Measurements from ENCODE around the gene FNTB.

FNTB gene

GRCh38 chr14:64979336-64980074 is 7.2 kb upstream of the FNTB start:
- no peak for TF ChIP-seq REST (IDR thresholded peaks at IDR 0.05; ENCODE audit: low read depth)
- no peak for TF ChIP-seq EGR1 (IDR thresholded peaks at IDR 0.05)
- no peak for TF ChIP-seq YY1 (IDR thresholded peaks at IDR 0.05; ENCODE audit: low read depth)
- TF ChIP-seq FOXM1 (IDR thresholded peaks at IDR 0.05; ENCODE audit: borderline replicate concordance, low read depth) = no peak
- no peak for TF ChIP-seq TCF12 (IDR thresholded peaks at IDR 0.05; ENCODE audit: low read depth)
- no peak for TF ChIP-seq CEBPB (IDR thresholded peaks at IDR 0.05)
- TF ChIP-seq USF1 (IDR thresholded peaks at IDR 0.05) = no peak
- TF ChIP-seq TEAD4 (IDR thresholded peaks at IDR 0.05) = no peak
- TF ChIP-seq NFIC (IDR thresholded peaks at IDR 0.05) = no peak
- no peak for TF ChIP-seq RAD21 (IDR thresholded peaks at IDR 0.05; ENCODE audit: low read depth)
- TF ChIP-seq ZBTB7A (IDR thresholded peaks at IDR 0.05; ENCODE audit: low read depth) = no peak
- TF ChIP-seq TAF1 (IDR thresholded peaks at IDR 0.05; ENCODE audit: low read depth) = no peak
- no peak for TF ChIP-seq MAX (IDR thresholded peaks at IDR 0.05)
- no peak for TF ChIP-seq CREB1 (IDR thresholded peaks at IDR 0.05; ENCODE audit: low read depth)
- no peak for TF ChIP-seq EP300 (IDR thresholded peaks at IDR 0.05; ENCODE audit: borderline replicate concordance)

GRCh38 chr14:64983439-64984310 is 3.0 kb upstream of the FNTB start:
- TF ChIP-seq RAD21 (IDR thresholded peaks at IDR 0.05; ENCODE audit: low read depth) = peak; percentile 84
- TF ChIP-seq TCF12 (IDR thresholded peaks at IDR 0.05; ENCODE audit: low read depth) = no peak
- no peak for TF ChIP-seq TEAD4 (IDR thresholded peaks at IDR 0.05)
- TF ChIP-seq EGR1 (IDR thresholded peaks at IDR 0.05) = no peak

GRCh38 chr14:64987438-64987767 is 708 bp downstream of the FNTB start:
- TF ChIP-seq FOXM1 (IDR thresholded peaks at IDR 0.05; ENCODE audit: borderline replicate concordance, low read depth) (no peak), ZBTB7A (IDR thresholded peaks at IDR 0.05; ENCODE audit: low read depth) (no peak)

- no peak for TF ChIP-seq TAF1 (IDR thresholded peaks at IDR 0.05; ENCODE audit: low read depth)
- no peak for TF ChIP-seq YY1 (IDR thresholded peaks at IDR 0.05; ENCODE audit: low read depth)
- TF ChIP-seq EGR1 (IDR thresholded peaks at IDR 0.05) = no peak
- TF ChIP-seq TCF12 (IDR thresholded peaks at IDR 0.05; ENCODE audit: low read depth) = no peak
- no peak for TF ChIP-seq CEBPB (IDR thresholded peaks at IDR 0.05)
- TF ChIP-seq NFIC (IDR thresholded peaks at IDR 0.05) = no peak
- no peak for TF ChIP-seq RAD21 (IDR thresholded peaks at IDR 0.05; ENCODE audit: low read depth)
- no peak for TF ChIP-seq CREB1 (IDR thresholded peaks at IDR 0.05; ENCODE audit: low read depth)
- TF ChIP-seq EP300 (IDR thresholded peaks at IDR 0.05; ENCODE audit: borderline replicate concordance) = no peak
- TF ChIP-seq TEAD4 (IDR thresholded peaks at IDR 0.05) = no peak
- no peak for TF ChIP-seq ZBTB7A (IDR thresholded peaks at IDR 0.05; ENCODE audit: low read depth)
- TF ChIP-seq FOXM1 (IDR thresholded peaks at IDR 0.05; ENCODE audit: borderline replicate concordance, low read depth) = no peak
- no peak for TF ChIP-seq USF1 (IDR thresholded peaks at IDR 0.05)
These were observed 3.6 kb downstream of the FNTB start for GRCh38 chr14:64990296-64990695.

- TF ChIP-seq FOXM1 (IDR thresholded peaks at IDR 0.05; ENCODE audit: borderline replicate concordance, low read depth) (no peak), TAF1 (IDR thresholded peaks at IDR 0.05; ENCODE audit: low read depth) (no peak), EP300 (IDR thresholded peaks at IDR 0.05; ENCODE audit: borderline replicate concordance) (no peak), RAD21 (IDR thresholded peaks at IDR 0.05; ENCODE audit: low read depth) (no peak), EGR1 (IDR thresholded peaks at IDR 0.05) (no peak), TEAD4 (IDR thresholded peaks at IDR 0.05) (no peak), REST (IDR thresholded peaks at IDR 0.05; ENCODE audit: low read depth) (no peak), YY1 (IDR thresholded peaks at IDR 0.05; ENCODE audit: low read depth) (no peak), CREB1 (IDR thresholded peaks at IDR 0.05; ENCODE audit: low read depth) (no peak)
These were observed 4.2 kb downstream of the FNTB start for GRCh38 chr14:64990939-64991338.
